ENCODE results near the gene FAM204A. TPM values are rescaled to one million over a fixed set of nuclear protein-coding genes. Genes with fewer than 3 reads are reported as not detected.

The FAM204A gene
- total RNA-seq, 1 experiment from 2014 or later: 103 TPM

DNA sequence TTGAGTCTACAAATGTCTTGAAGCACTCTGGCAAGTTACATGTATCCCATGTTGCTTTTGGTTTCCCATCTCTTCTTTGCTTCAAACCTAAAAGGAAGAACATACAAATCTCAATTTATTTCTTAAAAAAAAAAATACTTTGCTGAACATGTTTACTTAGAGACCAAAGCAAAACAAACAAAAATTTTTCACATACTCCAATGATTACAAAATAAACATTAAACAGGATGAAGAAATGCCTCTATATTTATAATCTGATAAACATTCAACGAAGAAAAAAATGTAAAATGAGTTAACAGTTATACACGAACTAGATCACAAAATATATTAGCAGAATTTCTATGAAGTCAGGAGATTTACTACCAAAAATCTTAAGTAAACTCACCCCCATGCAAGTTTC is 31.3 kb downstream of the FAM204A start:
- CTCF ChIA-PET: interaction anchor here (0.5 kb wide), 1 partner anchor 399 kb away, joined by 3 read pairs; no protein-coding TSS in a partner anchor
- no peaks in the 10 kb centered on the region for H3K27me3 ChIP-seq (replicated peaks; ENCODE audit: insufficient read depth, low read depth, low read length, poor library complexity)
- POLR2A ChIA-PET (ENCODE audit: low non-redundant PET): interaction anchor here (0.7 to 0.9 kb wide), 2 partner anchors 8 to 1107 kb away, joined by 3 read pairs; no protein-coding TSS in a partner anchor
- peaks cover 12% of the 10 kb centered on the region for H3K36me3 ChIP-seq (ENCODE audit: insufficient read depth, low read length, poor library complexity, severe bottlenecking)
- intact Hi-C loops (cut with micrococcal nuclease; ENCODE audit: unreplicated experiment): no loop called here
- TF ChIP-seq EZH2 (IDR thresholded peaks at IDR 0.05; ENCODE audit: borderline replicate concordance, low read depth, low read length, poor library complexity, severe bottlenecking): no peak
- no peak for TF ChIP-seq CTCF (conservative IDR thresholded peaks at IDR 0.05; ENCODE audit: low read depth, low read length)
- DNase-seq (ENCODE audit: low spot score): no peak
- H3K9me3 ChIP-seq (ENCODE audit: low read depth, low read length, poor library complexity, severe bottlenecking): no peaks in the 10 kb centered on the region
- no TSS peak for BruUV-seq (replicated peaks)
- no peak overlapping the region for H3K4me3 ChIP-seq (ENCODE audit: low read depth, low read length, poor library complexity, severe bottlenecking)
- no peak overlapping the region for H3K27ac ChIP-seq (ENCODE audit: low read depth, low read length, poor library complexity, severe bottlenecking)
- no peaks in the 10 kb centered on the region for H3K4me1 ChIP-seq (ENCODE audit: insufficient read depth, low read length, poor library complexity, severe bottlenecking)

DNA sequence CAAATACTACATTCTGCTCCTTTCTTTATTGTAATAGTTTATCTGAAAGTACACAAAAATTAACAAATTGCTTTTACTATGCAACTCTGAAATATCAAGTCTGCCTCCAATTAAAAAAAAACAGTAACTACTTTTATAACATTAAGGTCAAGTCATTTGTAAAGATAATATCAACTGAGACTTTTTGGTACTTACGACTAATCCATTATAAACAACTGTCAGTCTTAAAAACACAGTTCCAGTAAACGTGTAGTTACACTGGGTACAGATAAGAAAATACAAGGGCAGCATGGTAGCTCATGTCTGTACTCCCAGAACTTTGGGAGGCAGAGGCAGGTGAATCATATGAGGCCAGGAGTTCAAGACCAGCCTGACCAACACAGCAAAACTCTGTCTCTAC is 32.2 kb downstream of the FAM204A start:
- Histone ChIP-seq H3K36me3 (ENCODE audit: insufficient read depth, low read length, poor library complexity, severe bottlenecking) (peaks cover 12% of the 10 kb centered on the region), H3K4me3 (ENCODE audit: low read depth, low read length, poor library complexity, severe bottlenecking) (no peak overlapping the region), H3K4me1 (ENCODE audit: insufficient read depth, low read length, poor library complexity, severe bottlenecking) (no peaks in the 10 kb centered on the region), H3K27ac (ENCODE audit: low read depth, low read length, poor library complexity, severe bottlenecking) (no peak overlapping the region), H3K27me3 (replicated peaks; ENCODE audit: insufficient read depth, low read depth, low read length, poor library complexity) (no peaks in the 10 kb centered on the region), H3K9me3 (ENCODE audit: low read depth, low read length, poor library complexity, severe bottlenecking) (no peaks in the 10 kb centered on the region)
- TSS peak; percentile 35 for BruUV-seq (replicated peaks)
- intact Hi-C loops (cut with micrococcal nuclease; ENCODE audit: unreplicated experiment): no loop called here
- ChIA-PET CTCF (no interaction called here), POLR2A (ENCODE audit: low non-redundant PET) (interaction anchor here (0.6 kb wide), 1 partner anchor 1623 kb away, joined by 4 read pairs; no protein-coding TSS in a partner anchor)
- DNase-seq (ENCODE audit: low spot score): no peak
- TF ChIP-seq EZH2 (IDR thresholded peaks at IDR 0.05; ENCODE audit: borderline replicate concordance, low read depth, low read length, poor library complexity, severe bottlenecking): no peak
- no peak for TF ChIP-seq CTCF (conservative IDR thresholded peaks at IDR 0.05; ENCODE audit: low read depth, low read length)

GRCh38 chr10:118308664-118309063 is 33.5 kb downstream of the FAM204A start:
- Histone ChIP-seq H3K4me3 (ENCODE audit: low read depth, low read length, poor library complexity, severe bottlenecking) (no peak overlapping the region), H3K27ac (ENCODE audit: low read depth, low read length, poor library complexity, severe bottlenecking) (no peak overlapping the region), H3K9me3 (ENCODE audit: low read depth, low read length, poor library complexity, severe bottlenecking) (no peaks in the 10 kb centered on the region), H3K36me3 (ENCODE audit: insufficient read depth, low read length, poor library complexity, severe bottlenecking) (peaks cover 12% of the 10 kb centered on the region), H3K27me3 (replicated peaks; ENCODE audit: insufficient read depth, low read depth, low read length, poor library complexity) (no peaks in the 10 kb centered on the region), H3K4me1 (ENCODE audit: insufficient read depth, low read length, poor library complexity, severe bottlenecking) (no peaks in the 10 kb centered on the region)
- ChIA-PET CTCF (no interaction called here), POLR2A (ENCODE audit: low non-redundant PET) (no interaction called here)
- DNase-seq (ENCODE audit: low spot score): no peak
- BruUV-seq (replicated peaks): no TSS peak
- intact Hi-C loops (cut with micrococcal nuclease; ENCODE audit: unreplicated experiment): no loop called here
- TF ChIP-seq CTCF (conservative IDR thresholded peaks at IDR 0.05; ENCODE audit: low read depth, low read length): no peak
- TF ChIP-seq EZH2 (IDR thresholded peaks at IDR 0.05; ENCODE audit: borderline replicate concordance, low read depth, low read length, poor library complexity, severe bottlenecking): no peak
